CD8-positive, alpha-beta memory T cell (primary cell): ENCODE measurements around the gene RNU7-1. TPM values are rescaled to one million over a fixed set of nuclear protein-coding genes. Genes with fewer than 3 reads are reported as not detected.

ENCODE experiments used
- CTCF ChIA-PET: fragments of 350-600 bp; sonication (Branson Sonifier 250); formaldehyde crosslinking; loops from one replicate; lab custom pipeline; 2021; ENCODE audit warnings: antibody characterized with exemption; lab: Charles Lee
- POLR2A ChIA-PET: fragments of 350-600 bp; sonication (Branson Sonifier 250); formaldehyde crosslinking; loops from one replicate; lab custom pipeline; 2021; ENCODE audit warnings: antibody characterized with exemption; lab: Charles Lee
- DNase-seq, 5 donors: peaks; one replicate each; pipeline versions ENCODE4 v3.0.0 to v3.0.0-alpha.2; 2020 to 2022; ENCODE audit warnings: mixed read lengths in 1 of 5
- H3K27ac ChIP-seq: one replicate; pipeline ENCODE4 v1.7.0; 2013; ENCODE audit warnings: low read depth, mild to moderate bottlenecking, low read length, moderate library complexity
- H3K27me3 ChIP-seq: 2 replicates; pipeline ENCODE4 v1.7.0; 2013; ENCODE audit warnings: low read length, mild to moderate bottlenecking; ENCODE audit not compliant: insufficient read depth, poor library complexity, severe bottlenecking
- H3K36me3 ChIP-seq: 2 replicates; pipeline ENCODE4 v1.7.0; 2013; ENCODE audit warnings: mild to moderate bottlenecking, low read length, moderate library complexity; ENCODE audit not compliant: insufficient read depth
- H3K4me1 ChIP-seq: 2 replicates; pipeline ENCODE4 v1.7.0; 2013; ENCODE audit warnings: mild to moderate bottlenecking, low read length, moderate library complexity; ENCODE audit not compliant: insufficient read depth
- H3K4me3 ChIP-seq: 2 replicates; pipeline ENCODE4 v1.7.0; 2013; ENCODE audit warnings: mild to moderate bottlenecking, low read length
- H3K9me3 ChIP-seq: 2 replicates; pipeline ENCODE4 v1.7.0; 2013; ENCODE audit warnings: mild to moderate bottlenecking, low read length
- H3K27ac Mint-ChIP-seq, 8 donors: one replicate each; pipeline ENCODE4 v1.8.0; 2020 to 2021; ENCODE audit warnings: mixed read lengths in 8 of 8, mild to moderate bottlenecking in 6 of 8, inconsistent platforms in 3 of 8, moderate library complexity in 3 of 8
- H3K27me3 Mint-ChIP-seq, 2 donors: one replicate each; pipeline ENCODE4 v1.8.0; 2020 to 2021; ENCODE audit warnings: mixed read lengths in 2 of 2, mild to moderate bottlenecking in 1 of 2, moderate library complexity in 1 of 2
- H3K36me3 Mint-ChIP-seq, 3 donors: one replicate each; pipeline ENCODE4 v1.8.0; 2020 to 2021; ENCODE audit warnings: mixed read lengths in 3 of 3, inconsistent platforms in 1 of 3, mild to moderate bottlenecking in 1 of 3
- H3K4me1 Mint-ChIP-seq, 3 donors: one replicate each; pipeline ENCODE4 v1.8.0; 2020 to 2021; ENCODE audit warnings: mixed read lengths in 3 of 3, inconsistent platforms in 1 of 3, mild to moderate bottlenecking in 1 of 3
- H3K4me3 Mint-ChIP-seq, 7 donors: one replicate each; pipeline ENCODE4 v1.8.0; 2020 to 2021; ENCODE audit warnings: mixed read lengths in 7 of 7, mild to moderate bottlenecking in 6 of 7, moderate library complexity in 4 of 7, inconsistent platforms in 2 of 7
- H3K9me3 Mint-ChIP-seq, 5 donors: one replicate each; pipeline ENCODE4 v1.8.0; 2020 to 2022; ENCODE audit warnings: mixed read lengths in 5 of 5, mild to moderate bottlenecking in 3 of 5, moderate library complexity in 2 of 5, inconsistent platforms in 1 of 5
- polyA plus RNA-seq: library from polyadenylated mRNA; unstranded; fragments of 300-500 nt; fragmentation: Illumina TruSeq; gene quantifications from one replicate; pipeline ENCODE4 v1.2.3, GENCODE V29; 2021
- total RNA-seq, 2 experiments: library from RNA; stranded (reverse); gene quantifications; one replicate each; pipeline ENCODE4 v1.2.3, GENCODE V29; 2021

Gene RNU7-1
- total and polyA plus RNA-seq, 3 experiments from 2014 or later: not detected

- peak overlapping the region in 2 of 7 donors; percentile 12 to 18 for H3K4me3 Mint-ChIP-seq
- H3K27ac ChIP-seq: no peak overlapping the region
- no peak overlapping the region for H3K4me3 ChIP-seq
- no peaks in the 10 kb centered on the region for H3K9me3 Mint-ChIP-seq
- POLR2A ChIA-PET: interaction anchor here (0.5 kb wide), 1 partner anchor 45 kb away, joined by 3 read pairs; no protein-coding TSS in a partner anchor
- no peaks in the 10 kb centered on the region for H3K27me3 Mint-ChIP-seq
- no peak overlapping the region for H3K27ac Mint-ChIP-seq
- peaks cover 57% of the 10 kb centered on the region for H3K36me3 ChIP-seq
- H3K36me3 Mint-ChIP-seq: peaks cover 0 to 76% (median 13%) of the 10 kb centered on the region in 3 donors
- H3K9me3 ChIP-seq: no peaks in the 10 kb centered on the region
- CTCF ChIA-PET: interaction anchor here (1.0 to 3.5 kb wide), 6 partner anchors 22 to 134 kb away, joined by 3 to 13 read pairs (median 4); partner anchors contain the start of genes C12orf57, LPCAT3, PTPN6 and RNU7-1
- DNase-seq: no peak
- peaks cover 28 to 43% (median 29%) of the 10 kb centered on the region in 3 donors for H3K4me1 Mint-ChIP-seq
- H3K4me1 ChIP-seq: peaks cover 26% of the 10 kb centered on the region
- H3K27me3 ChIP-seq: no peaks in the 10 kb centered on the region
Measured at GRCh38 chr12:6974180-6974579, 30.6 kb downstream of the RNU7-1 start.

GRCh38 chr12:6975297-6976032 lies 31.8 kb downstream of the RNU7-1 start:
- Histone ChIP-seq H3K4me3 (no peak overlapping the region), H3K36me3 (peaks cover 61% of the 10 kb centered on the region), H3K27me3 (no peaks in the 10 kb centered on the region), H3K27ac (no peak overlapping the region), H3K4me1 (peaks cover 17% of the 10 kb centered on the region), H3K9me3 (no peaks in the 10 kb centered on the region)
- peaks cover 0 to 79% (median 13%) of the 10 kb centered on the region in 3 donors for H3K36me3 Mint-ChIP-seq
- CTCF ChIA-PET: interaction anchor here (1.0 to 3.5 kb wide), 7 partner anchors 24 to 106 kb away, joined by 3 to 13 read pairs (median 4); partner anchors contain the start of genes C12orf57, LPCAT3, PTPN6 and RNU7-1
- no peak overlapping the region for H3K4me3 Mint-ChIP-seq
- H3K27ac Mint-ChIP-seq: peak overlapping the region in 5 of 8 donors; percentile 6 to 79 (median 46)
- H3K9me3 Mint-ChIP-seq: no peaks in the 10 kb centered on the region
- DNase-seq: no peak
- POLR2A ChIA-PET: no interaction called here
- H3K4me1 Mint-ChIP-seq: peaks cover 20 to 32% (median 22%) of the 10 kb centered on the region in 3 donors
- H3K27me3 Mint-ChIP-seq: no peaks in the 10 kb centered on the region

GRCh38 chr12:6977653-6978052 lies 34.0 kb downstream of the RNU7-1 start:
- peak overlapping the region in 1 of 8 donors; percentile 50 for H3K27ac Mint-ChIP-seq

GRCh38 chr12:6978188-6978587 lies 34.6 kb downstream of the RNU7-1 start:
- H3K36me3 Mint-ChIP-seq: peaks cover 0 to 90% (median 16%) of the 10 kb centered on the region in 3 donors
- Histone ChIP-seq H3K4me3 (no peak overlapping the region), H3K27ac (no peak overlapping the region), H3K4me1 (no peaks in the 10 kb centered on the region), H3K9me3 (no peaks in the 10 kb centered on the region), H3K27me3 (no peaks in the 10 kb centered on the region), H3K36me3 (peaks cover 76% of the 10 kb centered on the region)
- peak overlapping the region in 3 of 8 donors; percentile 3 to 50 (median 50) for H3K27ac Mint-ChIP-seq
- DNase-seq: no peak
- no peak overlapping the region for H3K4me3 Mint-ChIP-seq
- ChIA-PET CTCF (interaction anchor here (1.3 to 1.9 kb wide), 2 partner anchors 17 to 130 kb away, joined by 3 to 4 read pairs; no protein-coding TSS in a partner anchor), POLR2A (no interaction called here)
- no peaks in the 10 kb centered on the region for H3K9me3 Mint-ChIP-seq
- H3K27me3 Mint-ChIP-seq: no peaks in the 10 kb centered on the region
- peaks cover 0 to 6% (median 0%) of the 10 kb centered on the region in 3 donors for H3K4me1 Mint-ChIP-seq

More at GRCh38 chr12:6977653-6978052, 34.0 kb downstream of the RNU7-1 start:
- Histone ChIP-seq H3K27me3 (no peaks in the 10 kb centered on the region), H3K36me3 (peaks cover 76% of the 10 kb centered on the region), H3K9me3 (no peaks in the 10 kb centered on the region), H3K4me3 (no peak overlapping the region), H3K4me1 (peaks cover 3% of the 10 kb centered on the region), H3K27ac (no peak overlapping the region)
- H3K27me3 Mint-ChIP-seq: no peaks in the 10 kb centered on the region
- DNase-seq: no peak
- H3K4me3 Mint-ChIP-seq: no peak overlapping the region
- peaks cover 0 to 86% (median 16%) of the 10 kb centered on the region in 3 donors for H3K36me3 Mint-ChIP-seq
- no peaks in the 10 kb centered on the region for H3K9me3 Mint-ChIP-seq
- POLR2A ChIA-PET: no interaction called here
- CTCF ChIA-PET: interaction anchor here (0.6 to 1.9 kb wide), 3 partner anchors 16 to 131 kb away, joined by 3 to 4 read pairs (median 4); no protein-coding TSS in a partner anchor
- H3K4me1 Mint-ChIP-seq: peaks cover 2 to 12% (median 3%) of the 10 kb centered on the region in 3 donors

- H3K4me1 ChIP-seq: no peaks in the 10 kb centered on the region
- no peaks in the 10 kb centered on the region for H3K27me3 ChIP-seq
- POLR2A ChIA-PET: no interaction called here
- DNase-seq: no peak
- peaks cover 79% of the 10 kb centered on the region for H3K36me3 ChIP-seq
- H3K9me3 ChIP-seq: no peaks in the 10 kb centered on the region
- Mint-ChIP-seq H3K27ac (peak overlapping the region in 3 of 8 donors; percentile 3 to 50 (median 12)), H3K9me3 (no peaks in the 10 kb centered on the region), H3K36me3 (peaks cover 0 to 92% (median 18%) of the 10 kb centered on the region in 3 donors), H3K4me1 (peaks cover 0 to 6% (median 0%) of the 10 kb centered on the region in 3 donors), H3K4me3 (no peak overlapping the region), H3K27me3 (no peaks in the 10 kb centered on the region)
- CTCF ChIA-PET: interaction anchor here (1.3 kb wide), 1 partner anchor 130 kb away, joined by 3 read pairs; no protein-coding TSS in a partner anchor
- H3K27ac ChIP-seq: no peak overlapping the region
- no peak overlapping the region for H3K4me3 ChIP-seq
Measured at GRCh38 chr12:6978611-6979011, 35.0 kb downstream of the RNU7-1 start.

GRCh38 chr12:6979021-6979420 lies 35.4 kb downstream of the RNU7-1 start:
- Mint-ChIP-seq H3K27ac (peak overlapping the region in 3 of 8 donors; percentile 60 to 86 (median 63)), H3K27me3 (no peaks in the 10 kb centered on the region), H3K4me1 (peaks cover 0 to 2% (median 0%) of the 10 kb centered on the region in 3 donors), H3K9me3 (no peaks in the 10 kb centered on the region), H3K4me3 (no peak overlapping the region), H3K36me3 (peaks cover 0 to 91% (median 17%) of the 10 kb centered on the region in 3 donors)
- H3K9me3 ChIP-seq: no peaks in the 10 kb centered on the region
- no peaks in the 10 kb centered on the region for H3K27me3 ChIP-seq
- no peak for DNase-seq
- H3K27ac ChIP-seq: no peak overlapping the region
- CTCF ChIA-PET: no interaction called here
- H3K4me3 ChIP-seq: no peak overlapping the region
- peaks cover 76% of the 10 kb centered on the region for H3K36me3 ChIP-seq
- POLR2A ChIA-PET: interaction anchor here (0.6 kb wide), 1 partner anchor 21 kb away, joined by 5 read pairs; no protein-coding TSS in a partner anchor
- H3K4me1 ChIP-seq: no peaks in the 10 kb centered on the region

GRCh38 chr12:6979453-6979852 lies 35.8 kb downstream of the RNU7-1 start:
- Histone ChIP-seq H3K9me3 (no peaks in the 10 kb centered on the region), H3K36me3 (peaks cover 72% of the 10 kb centered on the region), H3K27me3 (no peaks in the 10 kb centered on the region), H3K4me1 (no peaks in the 10 kb centered on the region), H3K4me3 (no peak overlapping the region), H3K27ac (no peak overlapping the region)
- Mint-ChIP-seq H3K4me3 (no peak overlapping the region), H3K4me1 (no peaks in the 10 kb centered on the region), H3K27ac (peak overlapping the region in 3 of 8 donors; percentile 60 to 86 (median 63)), H3K27me3 (no peaks in the 10 kb centered on the region), H3K9me3 (no peaks in the 10 kb centered on the region), H3K36me3 (peaks cover 0 to 86% (median 15%) of the 10 kb centered on the region in 3 donors)
- CTCF ChIA-PET: no interaction called here
- no peak for DNase-seq
- POLR2A ChIA-PET: interaction anchor here (0.6 kb wide), 1 partner anchor 21 kb away, joined by 5 read pairs; no protein-coding TSS in a partner anchor
